B cell (primary cell): Measurements from ENCODE around the gene MS4A4E. TPM values are rescaled to one million over a fixed set of nuclear protein-coding genes. Genes with fewer than 3 reads are reported as not detected.

ENCODE experiments used
- ATAC-seq: fragments of 200-7000 bp; cut with Tn5 transposase; one replicate; pipeline ENCODE4 v1.10.0; 2021; ENCODE audit warnings: low read depth, mild to moderate bottlenecking, moderate number of reproducible peaks, moderate library complexity
- CTCF ChIA-PET: fragments of 350-600 bp; sonication (Branson Sonifier 250); formaldehyde crosslinking; loops from one replicate; lab custom pipeline; 2021; ENCODE audit warnings: antibody characterized with exemption, inconsistent platforms; lab: Charles Lee
- POLR2A ChIA-PET: fragments of 350-600 bp; sonication (Branson Sonifier 250); formaldehyde crosslinking; loops from one replicate; lab custom pipeline; 2021; ENCODE audit warnings: antibody characterized with exemption; lab: Charles Lee
- DNase-seq: peaks from one replicate; pipeline ENCODE4 v3.0.0; 2013
- H2AFZ ChIP-seq: 2 replicates; pipeline ENCODE4 v1.6.1; 2012; ENCODE audit warnings: mild to moderate bottlenecking, low read depth, low read length; ENCODE audit not compliant: insufficient read depth, poor library complexity, severe bottlenecking
- H3K27ac ChIP-seq, 2 donors: 1 replicate in 1 of 2; 2 replicates in 1 of 2; pipeline ENCODE4 v1.5.1; 2012 to 2013; ENCODE audit warnings: low read length in 2 of 2, mild to moderate bottlenecking in 2 of 2, moderate library complexity in 1 of 2
- H3K27me3 ChIP-seq, 4 experiments: fragments of 200-600 bp in 1 of 4; sonication (generic) in 1 of 4; replicated peaks in 1 of 4; 1 replicate in 2 of 4; 2 replicates in 2 of 4; pipeline versions ENCODE4 v1.6.1 to v1.7.0; 2013 to 2016; ENCODE audit warnings: low read length in 3 of 4, mild to moderate bottlenecking in 2 of 4, mixed read lengths in 1 of 4, moderate library complexity in 1 of 4; ENCODE audit not compliant: insufficient read depth in 4 of 4, control insufficient read depth in 3 of 4; ENCODE audit errors: control extremely low read depth in 1 of 4
- H3K36me3 ChIP-seq, 2 experiments: replicated peaks in 1 of 2; 1 replicate in 1 of 2; 2 replicates in 1 of 2; pipeline versions ENCODE4 v1.6.1 to v1.7.1; 2013; ENCODE audit warnings: low read length in 1 of 2; ENCODE audit not compliant: insufficient read depth in 2 of 2, control insufficient read depth in 1 of 2; ENCODE audit errors: control extremely low read depth in 1 of 2, extremely low read depth in 1 of 2
- H3K4me1 ChIP-seq, 2 donors: fragments of 200-600 bp in 1 of 2; sonication (generic) in 1 of 2; 1 replicate in 1 of 2; 2 replicates in 1 of 2; pipeline versions ENCODE4 v1.5.1 to v1.6.1; 2013 to 2017; ENCODE audit warnings: low read length in 2 of 2; ENCODE audit not compliant: control insufficient read depth in 2 of 2, insufficient read depth in 2 of 2
- H3K4me2 ChIP-seq: replicated peaks from 2 replicates; pipeline ENCODE3; 2012; ENCODE audit warnings: mild to moderate bottlenecking, low read depth, low read length; ENCODE audit not compliant: poor library complexity, severe bottlenecking
- H3K4me3 ChIP-seq, 5 experiments: fragments of 200-600 bp in 1 of 5; sonication (generic) in 1 of 5; 1 replicate in 3 of 5; 2 replicates in 2 of 5; pipeline versions ENCODE4 v1.5.1 to v1.7.0; 2011 to 2016; ENCODE audit warnings: low read length in 4 of 5, mild to moderate bottlenecking in 4 of 5, low read depth in 2 of 5, control low read depth in 1 of 5, moderate library complexity in 1 of 5; ENCODE audit not compliant: insufficient read depth in 1 of 5; ENCODE audit errors: control extremely low read depth in 1 of 5, extremely low read depth in 1 of 5
- H3K79me2 ChIP-seq: fragments of 200-600 bp; sonication (generic); one replicate; pipeline ENCODE4 v1.6.0; 2016; ENCODE audit warnings: low read length; ENCODE audit not compliant: control insufficient read depth, insufficient read depth
- H3K9ac ChIP-seq: fragments of 200-600 bp; sonication (generic); 2 replicates; pipeline ENCODE4 v1.6.1; 2017; ENCODE audit warnings: mild to moderate bottlenecking, low read length, moderate library complexity
- H3K9me3 ChIP-seq, 3 donors: one replicate each; pipeline versions ENCODE4 v1.6.1 to v1.7.1; 2013; ENCODE audit warnings: low read length in 2 of 3; ENCODE audit not compliant: control insufficient read depth in 2 of 3, insufficient read depth in 1 of 3; ENCODE audit errors: control extremely low read depth in 1 of 3
- H4K20me1 ChIP-seq: 2 replicates; pipeline ENCODE4 v1.6.0; 2012; ENCODE audit warnings: mild to moderate bottlenecking, low read length; ENCODE audit not compliant: insufficient read depth, control insufficient read depth, poor library complexity, severe bottlenecking
- H3K27ac Mint-ChIP-seq: one replicate; pipeline ENCODE4 v1.8.0; 2021; ENCODE audit warnings: mixed read lengths
- H3K27me3 Mint-ChIP-seq: one replicate; pipeline ENCODE4 v1.8.0; 2021; ENCODE audit warnings: mixed read lengths
- H3K4me1 Mint-ChIP-seq: one replicate; pipeline ENCODE4 v1.8.0; 2021; ENCODE audit warnings: mixed read lengths
- H3K4me3 Mint-ChIP-seq: one replicate; pipeline ENCODE4 v1.8.0; 2021; ENCODE audit warnings: mixed read lengths
- H3K9me3 Mint-ChIP-seq: one replicate; pipeline ENCODE4 v1.8.0; 2022; ENCODE audit warnings: mixed read lengths; ENCODE audit not compliant: insufficient read depth
- CTCF ChIP-seq: fragments of 200-600 bp; IDR thresholded peaks from one replicate; pipeline ENCODE4 v1.8.0; 2022; ENCODE audit warnings: antibody characterized with exemption, mild to moderate bottlenecking
- EZH2 ChIP-seq: IDR thresholded peaks from 2 replicates; pipeline ENCODE4 v1.6.1; 2012; ENCODE audit warnings: borderline replicate concordance, low read depth, mild to moderate bottlenecking, moderate library complexity, low read length; ENCODE audit not compliant: insufficient read depth, poor library complexity, severe bottlenecking
- WGBS: methylation state at CpG from one replicate; pipeline ENCODE4 v1.1.5; 2013; ENCODE audit warnings: missing lambda C conversion rate; ENCODE audit not compliant: insufficient coverage; 5-methylcytosine and 5-hydroxymethylcytosine counted together
- intact Hi-C: fragments of 100-400 bp; cut with micrococcal nuclease; formaldehyde crosslinking; loops from one replicate; pipeline ENCODE4 v1.10.0; 2022
- polyA plus RNA-seq: library from polyadenylated mRNA; depleted of rRNA; stranded (reverse); fragments of >200 nt; gene quantifications from 2 replicates; pipeline ENCODE4 v1.2.3, GENCODE V29; 2012
- total RNA-seq, 2 donors: library from RNA; stranded (reverse); fragments of 120-200 nt in 1 of 2; gene quantifications; 1 replicate in 1 of 2; 2 replicates in 1 of 2; pipeline versions ENCODE4 v1.2.3 to v1.2.4, GENCODE V29; 2013 to 2022

Gene MS4A4E
- total and polyA plus RNA-seq, 2 donors (not counting 1 experiment from before 2014, with no cell fraction given), result 0.27 to 0.42 TPM

GRCh38 chr11:60197442-60197841, 45.5 kb downstream of the MS4A4E start:
- intact Hi-C loops, result loop anchor here (10.0 kb wide), 1 partner anchor 373 kb away; no protein-coding TSS in a partner anchor
- H3K4me1 Mint-ChIP-seq, result peaks cover 14% of the 10 kb centered on the region
- Histone ChIP-seq H3K79me2 (no peaks in the 10 kb centered on the region), H3K4me1 (peaks cover 10 to 18% of the 10 kb centered on the region in 2 donors), H3K27me3 (no peaks in the 10 kb centered on the region), H3K9me3 (peaks cover 7 to 11% (median 10%) of the 10 kb centered on the region in 3 donors), H3K4me2 (no peak overlapping the region), H4K20me1 (no peaks in the 10 kb centered on the region), H3K4me3 (no peak overlapping the region), H3K27ac (no peak overlapping the region), H2AFZ (no peak overlapping the region), H3K36me3 (no peaks in the 10 kb centered on the region), H3K9ac (no peak overlapping the region)
- H3K27me3 Mint-ChIP-seq, result no peaks in the 10 kb centered on the region
- peaks cover 10% of the 10 kb centered on the region for H3K9me3 Mint-ChIP-seq
- H3K27ac Mint-ChIP-seq, result no peak overlapping the region
- ChIA-PET CTCF (no interaction called here), POLR2A (no interaction called here)
- ATAC-seq (no peak), DNase-seq (no peak)
- TF ChIP-seq EZH2, result no peak
- no peak for TF ChIP-seq CTCF
- WGBS, result no CpG with 5 or more reads among the region's 1 CpG
- no peak overlapping the region for H3K4me3 Mint-ChIP-seq

- H3K9me3 ChIP-seq, result peaks cover 1 to 11% (median 5%) of the 10 kb centered on the region in 3 donors
- H3K36me3 ChIP-seq, result no peaks in the 10 kb centered on the region
- Mint-ChIP-seq H3K27me3 (no peaks in the 10 kb centered on the region), H3K27ac (peak overlapping the region; percentile 46), H3K4me3 (peak overlapping the region; percentile 54), H3K4me1 (peaks cover 14% of the 10 kb centered on the region), H3K9me3 (peaks cover 6% of the 10 kb centered on the region)
- 90% methylated on average over 2 of the region's 4 CpGs for WGBS
- ChIA-PET POLR2A (no interaction called here), CTCF (no interaction called here)
- H4K20me1 ChIP-seq, result no peaks in the 10 kb centered on the region
- no peak overlapping the region for H2AFZ ChIP-seq
- TF ChIP-seq CTCF, result no peak
- TF ChIP-seq EZH2, result no peak
- H3K9ac ChIP-seq, result no peak overlapping the region
- H3K4me2 ChIP-seq, result no peak overlapping the region
- DNase-seq, result no peak
- ATAC-seq, result peak; percentile 7
- no peak overlapping the region for H3K27ac ChIP-seq
- intact Hi-C loops, result loop anchor here (10.0 kb wide), 1 partner anchor 371 kb away; no protein-coding TSS in a partner anchor
- no peak overlapping the region for H3K4me3 ChIP-seq
- H3K4me1 ChIP-seq, result peaks cover 10 to 18% of the 10 kb centered on the region in 2 donors
- H3K27me3 ChIP-seq, result peaks cover 0 to 4% (median 0%) of the 10 kb centered on the region in 4 experiments
- H3K79me2 ChIP-seq, result no peaks in the 10 kb centered on the region
Measured at GRCh38 chr11:60195923-60196368, 47.0 kb downstream of the MS4A4E start.
